Stimulated activated CD4-positive, alpha-beta T cell treated with anti-CD3 and anti-CD28 coated beads, Interleukin-4, amount 100 ng/mL, for 1 hour (primary cell): Measurements from ENCODE around the gene RPS15.
"Not testable (repeated sequence)": the region's sequence is repeated elsewhere in the genome, so short reads cannot be mapped to it uniquely, and the experiment has no call there.

ENCODE experiments used
- DNase-seq: peaks from one replicate; pipeline ENCODE4 v3.0.0-alpha.2; 2020

The RPS15 gene

GRCh38 chr19:1437609-1438008, 587 bp upstream of the RPS15 start:
- DNase-seq, result no peak

GRCh38 chr19:1438933-1439354, 748 bp downstream of the RPS15 start:
- DNase-seq, result no peak

GRCh38 chr19:1439525-1440417, 1.6 kb downstream of the RPS15 start:
- not testable (repeated sequence) for DNase-seq

- DNase-seq, result no peak
Measured at GRCh38 chr19:1440418-1440801, 2.2 kb downstream of the RPS15 start.

- DNase-seq, result no peak
Measured at GRCh38 chr19:1441022-1441426, 2.8 kb downstream of the RPS15 start.

- DNase-seq, result no peak
Measured at GRCh38 chr19:1441677-1442438, 3.7 kb downstream of the RPS15 start.

GRCh38 chr19:1445185-1445931, 7.2 kb downstream of the RPS15 start:
- peak; percentile 80 for DNase-seq

GRCh38 chr19:1445932-1446712, 7.9 kb downstream of the RPS15 start:
- no peak for DNase-seq

GRCh38 chr19:1446713-1447481, 8.7 kb downstream of the RPS15 start:
- peak; percentile 44 for DNase-seq

GRCh38 chr19:1447504-1447903, 9.3 kb downstream of the RPS15 start:
- no peak for DNase-seq

GRCh38 chr19:1447944-1448343, 9.7 kb downstream of the RPS15 start:
- DNase-seq, result no peak

GRCh38 chr19:1449467-1450442, 11.6 kb downstream of the RPS15 start, which contains the start of gene APC2:
Gene APC2 (plus strand): TSS chr19:1450121. CDS start chr19:1453002, 2,881 bp downstream.
- peak; percentile 39 for DNase-seq

- DNase-seq, result no peak
Measured at GRCh38 chr19:1450735-1451731, 12.8 kb downstream of the RPS15 start.

- DNase-seq, result no peak
Measured at GRCh38 chr19:1451916-1452801, 14.0 kb downstream of the RPS15 start.

GRCh38 chr19:1452802-1453524, 14.8 kb downstream of the RPS15 start:
- DNase-seq, result no peak

- no peak for DNase-seq
Measured at GRCh38 chr19:1453525-1454364, 15.5 kb downstream of the RPS15 start.
